ENCODE data around the gene EPN1.

DNA sequence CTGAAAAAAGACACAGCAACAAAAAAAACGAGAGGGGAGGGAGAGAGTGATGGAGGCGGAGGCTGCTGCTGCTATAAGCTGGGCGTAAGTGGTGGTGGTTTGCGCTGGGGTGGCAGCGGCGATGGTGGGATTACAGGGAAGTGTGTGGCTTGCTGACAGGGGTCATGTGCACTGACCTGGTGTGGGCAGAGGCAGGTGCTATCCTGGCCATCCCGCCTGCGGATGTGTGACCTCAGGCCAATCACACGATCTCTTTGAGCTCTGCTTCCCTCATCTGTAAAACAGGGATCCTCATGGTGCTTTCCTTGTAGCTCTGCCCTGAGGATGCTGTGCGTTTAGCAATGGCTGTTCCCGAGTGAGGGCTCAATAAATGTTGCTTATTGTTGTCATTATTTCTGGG, 37.5 kb upstream of the EPN1 start:
- TF ChIP-seq EZH2 (IDR thresholded peaks at IDR 0.05; ENCODE audit: insufficient read depth, poor library complexity, severe bottlenecking), result no peak
- no peak for TF ChIP-seq EZH2phosphoT487 (IDR thresholded peaks at IDR 0.05; ENCODE audit: insufficient read depth, low read depth)

All from GM23248 (cell line).